ENCODE measurements around the gene NEK9.

DNA sequence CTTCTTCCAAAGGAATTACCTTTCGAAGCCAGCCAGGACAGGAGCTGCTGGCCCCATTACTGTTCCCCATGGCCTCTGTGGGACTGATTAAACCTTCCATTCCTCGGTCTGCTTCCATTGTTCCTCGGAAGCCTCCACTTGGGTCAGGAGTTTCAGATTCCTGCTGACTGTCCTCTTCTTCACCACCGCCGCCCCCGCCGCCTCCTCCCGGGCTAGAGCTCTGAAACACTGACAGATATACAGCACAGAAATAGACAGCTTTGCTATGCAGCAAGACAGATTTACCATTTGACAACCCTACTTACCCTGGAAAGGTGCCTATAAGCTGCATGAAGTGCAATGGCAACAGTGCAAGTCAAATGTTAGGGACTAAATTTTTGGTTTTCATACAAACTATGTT, 35.6 kb downstream of the NEK9 start:
- TF ChIP-seq POLR2A (IDR thresholded peaks at IDR 0.05) = no peak
- TF ChIP-seq, protein P1, sequence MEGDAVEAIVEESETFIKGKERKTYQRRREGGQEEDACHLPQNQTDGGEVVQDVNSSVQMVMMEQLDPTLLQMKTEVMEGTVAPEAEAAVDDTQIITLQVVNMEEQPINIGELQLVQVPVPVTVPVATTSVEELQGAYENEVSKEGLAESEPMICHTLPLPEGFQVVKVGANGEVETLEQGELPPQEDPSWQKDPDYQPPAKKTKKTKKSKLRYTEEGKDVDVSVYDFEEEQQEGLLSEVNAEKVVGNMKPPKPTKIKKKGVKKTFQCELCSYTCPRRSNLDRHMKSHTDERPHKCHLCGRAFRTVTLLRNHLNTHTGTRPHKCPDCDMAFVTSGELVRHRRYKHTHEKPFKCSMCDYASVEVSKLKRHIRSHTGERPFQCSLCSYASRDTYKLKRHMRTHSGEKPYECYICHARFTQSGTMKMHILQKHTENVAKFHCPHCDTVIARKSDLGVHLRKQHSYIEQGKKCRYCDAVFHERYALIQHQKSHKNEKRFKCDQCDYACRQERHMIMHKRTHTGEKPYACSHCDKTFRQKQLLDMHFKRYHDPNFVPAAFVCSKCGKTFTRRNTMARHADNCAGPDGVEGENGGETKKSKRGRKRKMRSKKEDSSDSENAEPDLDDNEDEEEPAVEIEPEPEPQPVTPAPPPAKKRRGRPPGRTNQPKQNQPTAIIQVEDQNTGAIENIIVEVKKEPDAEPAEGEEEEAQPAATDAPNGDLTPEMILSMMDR (IDR thresholded peaks at IDR 0.05) = no peak

Measured in body of pancreas (tissue), 4 donors.